ENCODE results near the gene BNC1. TPM values are rescaled to one million over a fixed set of nuclear protein-coding genes. Genes with fewer than 3 reads are reported as not detected.
A peak's percentile ranks its signal among the peaks of the same experiment; 100 is the strongest.

The BNC1 gene
- total RNA-seq, 4 donors from 2014 or later: 0.11 to 0.83 (median 0.19) TPM; not detected in 1

GRCh38 chr15:83318861-83319415, 34.5 kb upstream of the BNC1 start:
- no peak overlapping the region for H3K27ac ChIP-seq (replicated peaks in 1 of 4)
- peak; percentile 62 for DNase-seq (ENCODE audit: extremely low spot score)
- intact Hi-C loops (cut with DNase I): no loop called here
- peaks cover 0 to 16% (median 2%) of the 10 kb centered on the region in 4 donors for H3K27me3 ChIP-seq
- 80% methylated on average over 2 of the region's 3 CpGs for WGBS
- H3K36me3 ChIP-seq: no peaks in the 10 kb centered on the region
- no peak overlapping the region for H3K4me3 ChIP-seq
- no peak for TF ChIP-seq POLR2AphosphoS5 (IDR thresholded peaks at IDR 0.05)
- no peak for TF ChIP-seq EP300 (IDR thresholded peaks at IDR 0.05)
- no peak for TF ChIP-seq POLR2A (IDR thresholded peaks at IDR 0.05; ENCODE audit: low read depth)
- no peak for TF ChIP-seq CTCF (IDR thresholded peaks at IDR 0.05)
- H3K9me3 ChIP-seq: no peaks in the 10 kb centered on the region
- no peaks in the 10 kb centered on the region for H3K4me1 ChIP-seq

GRCh38 chr15:83318036-83318435, 33.6 kb upstream of the BNC1 start:
- intact Hi-C loops (cut with DNase I): no loop called here
- Histone ChIP-seq H3K36me3 (no peaks in the 10 kb centered on the region), H3K4me3 (no peak overlapping the region), H3K9me3 (no peaks in the 10 kb centered on the region), H3K27ac (replicated peaks in 1 of 4) (no peak overlapping the region), H3K4me1 (no peaks in the 10 kb centered on the region), H3K27me3 (peaks cover 0 to 12% (median 2%) of the 10 kb centered on the region in 4 donors)
- DNase-seq (ENCODE audit: extremely low spot score): peak; percentile 66
- TF ChIP-seq EP300 (IDR thresholded peaks at IDR 0.05) (no peak), CTCF (IDR thresholded peaks at IDR 0.05) (no peak), POLR2A (IDR thresholded peaks at IDR 0.05; ENCODE audit: low read depth) (no peak), POLR2AphosphoS5 (IDR thresholded peaks at IDR 0.05) (no peak)

- peak; percentile 37 for DNase-seq (ENCODE audit: extremely low spot score)
- Histone ChIP-seq H3K4me3 (no peak overlapping the region), H3K4me1 (peaks cover 0 to 6% (median 0%) of the 10 kb centered on the region in 4 donors), H3K27me3 (peaks cover 0 to 6% (median 2%) of the 10 kb centered on the region in 4 donors), H3K27ac (replicated peaks in 1 of 4) (no peak overlapping the region), H3K9me3 (no peaks in the 10 kb centered on the region), H3K36me3 (no peaks in the 10 kb centered on the region)
- TF ChIP-seq POLR2A (IDR thresholded peaks at IDR 0.05; ENCODE audit: low read depth) (no peak), EP300 (IDR thresholded peaks at IDR 0.05) (no peak), CTCF (IDR thresholded peaks at IDR 0.05) (no peak), POLR2AphosphoS5 (IDR thresholded peaks at IDR 0.05) (no peak)
- WGBS: 50% methylated on average over 1 of the region's 1 CpG
- intact Hi-C loops (cut with DNase I): no loop called here
Measured at GRCh38 chr15:83312071-83312470, 27.6 kb upstream of the BNC1 start.

GRCh38 chr15:83310521-83311456, 26.3 kb upstream of the BNC1 start:
- H3K4me1 ChIP-seq: peaks cover 0 to 6% (median 2%) of the 10 kb centered on the region in 4 donors
- no peak overlapping the region for H3K27ac ChIP-seq (replicated peaks in 1 of 4)
- H3K4me3 ChIP-seq: no peak overlapping the region
- no peaks in the 10 kb centered on the region for H3K9me3 ChIP-seq
- intact Hi-C loops (cut with DNase I): no loop called here
- DNase-seq (ENCODE audit: extremely low spot score): peak; percentile 8
- peaks cover 0 to 16% (median 3%) of the 10 kb centered on the region in 4 donors for H3K27me3 ChIP-seq
- 50% methylated on average over 5 of the region's 5 CpGs for WGBS
- TF ChIP-seq POLR2A (IDR thresholded peaks at IDR 0.05; ENCODE audit: low read depth) (no peak), CTCF (IDR thresholded peaks at IDR 0.05) (no peak), EP300 (IDR thresholded peaks at IDR 0.05) (no peak), POLR2AphosphoS5 (IDR thresholded peaks at IDR 0.05) (no peak)
- no peaks in the 10 kb centered on the region for H3K36me3 ChIP-seq

Data from esophagus muscularis mucosa (tissue), 4 donors.